ENCODE measurements around the gene RNASE12. TPM values are rescaled to one million over a fixed set of nuclear protein-coding genes. Genes with fewer than 3 reads are reported as not detected.
"Not testable (repeated sequence)": the region's sequence is repeated elsewhere in the genome, so short reads cannot be mapped to it uniquely, and the experiment has no call there.

Gene RNASE12, protein sequence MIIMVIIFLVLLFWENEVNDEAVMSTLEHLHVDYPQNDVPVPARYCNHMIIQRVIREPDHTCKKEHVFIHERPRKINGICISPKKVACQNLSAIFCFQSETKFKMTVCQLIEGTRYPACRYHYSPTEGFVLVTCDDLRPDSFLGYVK
- not detected for polyA plus RNA-seq (ENCODE audit: insufficient read length in 3 of 3)

DNA sequence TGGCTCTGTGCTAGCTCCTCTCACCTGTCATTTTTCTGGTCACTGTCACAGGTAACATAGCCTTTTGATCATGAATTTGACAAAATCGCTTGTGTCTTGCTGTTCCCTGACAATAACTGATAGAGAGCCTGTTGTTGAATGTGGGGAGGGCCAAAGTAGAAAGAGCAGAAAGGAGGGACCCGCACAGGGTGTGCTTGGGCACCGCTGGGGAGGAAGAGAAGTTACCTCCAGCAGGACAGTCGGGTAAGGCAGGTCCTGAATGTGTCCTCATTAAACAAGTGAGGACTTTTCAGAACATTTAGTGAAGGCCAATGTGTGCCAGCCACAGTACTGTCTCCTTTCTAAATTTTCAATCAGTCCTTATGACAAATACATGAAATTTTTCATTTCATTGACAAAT lies at the start of gene RNASE12:
RNASE12 (minus strand) TSS at position 142 of the 400 bp plus-strand sequence. CDS start 653 bp downstream, outside the sequence.
- DNase-seq (ENCODE audit: low read depth in 3 of 3, low spot score in 2 of 3): no peak

DNA sequence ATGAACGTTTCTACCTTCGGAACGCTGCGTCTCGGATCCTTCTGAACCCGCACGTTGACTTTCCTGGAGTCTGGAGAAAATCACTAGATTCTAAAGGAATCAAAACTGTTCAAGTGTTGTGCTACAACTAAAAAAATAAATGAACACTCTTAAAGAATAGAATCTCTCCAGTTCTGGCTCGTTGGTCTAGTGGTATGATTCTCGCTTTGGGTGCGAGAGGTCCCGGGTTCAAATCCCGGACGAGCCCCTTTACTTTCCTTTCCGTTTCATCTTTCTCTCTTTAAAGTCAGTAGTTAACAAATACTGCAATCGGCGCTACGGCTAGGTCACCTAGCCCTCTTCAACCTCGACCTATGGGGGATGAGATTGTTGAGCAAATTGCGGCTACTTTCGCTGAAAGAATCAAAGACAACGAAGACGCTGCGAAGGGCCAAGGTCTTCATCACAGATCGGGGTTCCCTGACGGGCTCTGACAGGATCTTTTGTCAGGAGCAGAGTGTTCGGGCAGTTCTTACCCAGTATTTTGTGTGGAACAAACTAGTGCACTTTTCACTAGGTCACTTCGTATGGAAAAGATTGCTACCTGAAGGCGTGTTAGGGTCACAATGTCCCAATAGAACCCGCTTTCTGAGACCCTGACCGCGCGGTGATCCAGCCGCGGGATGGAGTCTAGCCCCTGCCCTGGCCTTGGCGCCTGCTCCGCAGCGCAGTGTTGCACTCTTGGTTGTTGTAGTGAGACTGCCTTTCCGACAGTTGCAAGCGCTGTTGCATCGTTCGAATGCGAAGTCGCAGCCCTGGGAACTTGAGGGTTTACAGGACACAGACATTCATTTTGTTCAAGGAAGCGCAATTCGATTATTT lies 41.9 kb upstream of the RNASE12 start:
- no peak for DNase-seq (ENCODE audit: low read depth in 3 of 3, low spot score in 2 of 3)

DNA sequence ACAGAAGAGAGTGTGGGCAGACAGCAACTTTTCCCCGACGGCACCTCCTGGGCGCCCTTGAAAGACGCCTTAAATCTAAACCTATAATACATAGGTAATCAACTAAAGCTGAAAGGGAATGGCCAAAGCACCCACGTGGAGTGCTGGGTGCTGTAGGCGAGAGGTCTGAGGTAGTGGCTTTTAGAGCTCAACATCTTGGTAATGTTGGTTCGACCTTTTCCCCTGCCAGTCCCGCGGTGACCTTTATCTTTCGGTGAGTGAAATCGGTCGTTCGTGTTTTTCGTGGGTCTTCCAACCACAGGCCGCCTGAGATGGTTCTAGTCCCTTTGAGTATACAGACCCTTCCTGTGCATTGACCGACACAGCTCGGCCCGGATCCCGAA lies 41.3 kb upstream of the RNASE12 start:
- no peak for DNase-seq (ENCODE audit: low read depth in 3 of 3, low spot score in 2 of 3)

DNA sequence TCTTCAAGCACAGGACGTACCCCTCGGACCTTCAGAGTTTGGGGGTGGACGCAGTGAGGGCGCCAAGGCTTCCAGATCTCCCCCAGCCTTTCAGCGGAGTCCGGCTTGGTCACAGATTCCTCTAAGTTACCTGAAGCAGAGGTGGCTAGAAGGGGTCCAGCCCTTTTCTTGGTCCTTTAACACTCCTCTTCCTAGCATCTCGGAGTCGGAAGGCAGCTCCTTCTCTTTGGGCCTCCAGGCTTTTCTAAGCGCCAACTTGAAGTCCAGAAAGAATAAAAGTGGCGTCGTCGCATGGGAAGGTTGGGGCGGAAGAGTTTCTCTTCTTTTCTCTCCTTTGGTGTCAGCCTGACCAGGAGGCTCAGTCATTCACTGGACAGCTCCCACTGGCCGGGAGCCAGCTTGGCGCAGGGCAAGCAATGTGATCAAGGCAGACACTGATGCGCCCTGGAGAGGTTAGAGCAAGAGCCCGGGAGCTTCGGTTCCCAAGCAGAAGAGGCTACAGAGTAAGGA lies 40.8 kb upstream of the RNASE12 start:
- DNase-seq (ENCODE audit: low read depth in 3 of 3, low spot score in 2 of 3): no peak

DNA sequence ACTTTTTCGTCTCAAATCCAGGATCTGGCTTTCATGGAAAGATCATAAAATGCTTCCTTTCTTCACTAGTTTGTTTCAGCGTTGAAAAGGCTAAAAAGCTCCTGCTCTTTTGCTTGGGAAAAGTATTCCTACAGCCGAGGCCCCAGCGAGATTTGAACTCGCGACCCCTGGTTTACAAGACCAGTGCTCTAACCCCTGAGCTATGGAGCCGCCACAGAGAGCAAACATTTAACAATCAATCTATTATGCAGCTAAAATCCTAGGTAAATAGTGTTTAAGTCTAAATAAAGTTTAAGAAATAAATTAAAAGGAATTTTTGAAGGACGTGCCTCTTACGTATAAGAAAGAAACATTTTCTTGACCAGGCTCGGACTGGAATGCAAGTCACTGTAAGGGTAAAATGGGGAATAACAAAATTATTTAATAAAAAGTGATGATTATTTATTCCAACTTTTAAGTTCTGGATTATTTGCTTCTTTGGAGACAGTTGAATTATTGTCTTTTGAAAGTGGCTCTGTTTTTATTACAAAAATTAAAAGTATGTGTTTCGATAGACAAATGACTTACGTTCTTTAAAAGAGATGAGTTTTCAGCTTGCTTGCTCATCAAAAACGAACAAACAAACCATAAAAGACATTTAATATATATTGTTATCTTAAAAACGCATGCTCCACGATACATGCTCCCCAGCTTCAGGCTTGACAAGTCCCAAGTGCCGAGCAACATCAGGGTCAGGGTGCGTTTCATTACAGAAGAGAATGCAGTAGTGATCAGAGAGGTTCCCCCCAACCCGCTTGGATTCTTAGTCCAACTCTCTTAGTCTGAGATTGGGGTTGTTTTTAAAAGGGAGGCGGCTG lies 40.1 kb upstream of the RNASE12 start:
- no peak for DNase-seq (ENCODE audit: low read depth in 3 of 3, low spot score in 2 of 3)

DNA sequence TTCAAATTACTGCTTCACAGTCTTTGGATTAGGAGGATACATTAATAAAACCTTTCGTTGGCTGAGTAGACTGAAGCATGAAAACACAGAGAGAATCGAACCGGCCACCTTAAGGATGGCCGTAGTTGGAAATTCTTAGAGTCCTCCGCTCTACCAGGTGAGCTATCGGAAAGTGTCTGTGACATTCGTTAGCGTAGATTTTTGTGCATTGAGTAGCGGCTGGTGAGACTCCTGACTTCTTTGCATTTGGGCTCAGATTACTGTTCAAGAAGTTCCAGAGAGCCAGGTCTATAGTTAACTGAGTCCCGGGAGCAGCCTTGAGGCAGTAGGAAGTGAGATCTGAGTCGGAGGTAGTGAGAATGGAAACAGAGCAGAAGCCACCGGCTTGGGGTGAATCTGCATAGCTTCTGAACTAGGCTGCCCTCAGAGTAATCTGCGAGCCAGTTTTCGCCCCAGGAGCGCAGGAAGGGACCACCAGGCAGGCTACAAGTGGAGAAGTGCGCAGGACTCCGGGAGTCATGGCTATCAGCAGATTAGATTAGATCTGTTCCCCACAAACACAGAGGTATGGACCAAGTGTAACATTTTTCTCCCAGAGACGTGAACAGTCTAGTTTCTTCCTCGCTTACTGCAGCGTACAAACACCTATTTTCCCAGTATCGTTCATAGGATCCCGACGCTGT lies 39.3 kb upstream of the RNASE12 start:
- DNase-seq (ENCODE audit: low read depth in 3 of 3, low spot score in 2 of 3): no peak

DNA sequence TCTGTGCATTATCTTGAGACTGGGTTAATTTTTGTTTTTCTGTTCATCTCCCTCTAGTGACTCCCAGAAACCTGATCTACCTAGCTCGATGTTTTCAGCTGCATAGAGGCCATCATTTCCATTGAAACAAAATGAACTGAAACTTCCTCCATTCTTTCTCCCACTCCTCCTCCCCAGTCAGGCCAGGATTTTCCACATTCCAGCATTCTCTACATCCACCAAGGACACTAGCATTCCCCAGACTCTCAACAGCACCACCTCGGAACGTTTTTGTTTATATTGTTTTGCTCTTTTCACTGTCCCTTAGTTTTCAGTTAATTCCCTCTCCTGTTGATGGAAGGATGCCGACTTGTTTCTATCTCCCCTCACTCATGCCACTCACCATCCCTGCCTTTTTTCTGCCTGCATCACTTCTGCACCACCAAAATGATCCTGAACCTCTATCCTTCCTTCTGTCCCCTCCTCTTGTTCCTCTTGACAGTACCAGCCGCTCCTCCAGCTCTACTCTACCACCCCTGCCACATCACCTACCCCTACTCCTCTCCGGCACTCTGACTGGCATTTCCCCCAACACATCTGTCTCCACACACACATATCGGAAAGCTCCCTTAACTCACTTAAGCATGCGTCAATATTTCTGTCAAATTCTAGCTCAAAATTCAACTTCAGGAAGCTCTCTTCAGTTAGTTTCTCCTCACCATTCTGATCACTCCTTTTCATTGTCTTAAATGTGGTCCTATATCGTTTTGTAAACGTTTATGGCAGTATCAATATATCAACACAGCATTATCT lies 37.1 kb upstream of the RNASE12 start:
- no peak for DNase-seq (ENCODE audit: low read depth in 3 of 3, low spot score in 2 of 3)

DNA sequence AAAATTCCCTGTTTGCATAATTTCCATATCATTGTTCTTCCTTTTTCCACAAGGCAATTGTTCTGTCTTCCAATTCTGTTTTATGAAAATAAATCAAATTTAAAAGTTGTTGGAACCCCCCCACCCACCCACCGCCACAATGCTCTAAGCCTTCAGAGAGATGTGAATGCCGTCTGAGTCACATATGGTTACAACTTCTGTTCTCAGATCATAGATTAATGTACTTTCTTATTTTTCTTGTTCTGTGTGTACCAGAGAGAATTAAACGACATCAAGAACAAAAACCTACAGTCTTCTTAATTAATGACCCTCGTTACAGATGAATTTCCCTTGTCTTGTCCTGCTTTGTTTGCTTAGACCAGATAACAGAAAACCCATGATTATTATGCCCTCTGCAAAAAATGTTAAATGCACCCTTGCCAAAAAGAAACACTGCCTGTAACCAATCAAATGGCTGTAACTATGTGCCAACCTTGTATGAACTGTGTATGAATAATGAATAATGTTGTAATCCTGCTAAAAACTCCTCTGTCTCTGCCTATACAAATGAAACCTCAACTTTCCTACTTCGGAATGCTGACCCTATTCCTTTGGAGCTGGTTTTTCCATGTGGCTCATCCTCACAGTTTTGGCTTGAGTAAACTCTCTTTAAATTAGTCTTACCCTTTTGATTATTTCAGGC lies 36.3 kb upstream of the RNASE12 start:
- no peak for DNase-seq (ENCODE audit: low read depth in 3 of 3, low spot score in 2 of 3)

DNA sequence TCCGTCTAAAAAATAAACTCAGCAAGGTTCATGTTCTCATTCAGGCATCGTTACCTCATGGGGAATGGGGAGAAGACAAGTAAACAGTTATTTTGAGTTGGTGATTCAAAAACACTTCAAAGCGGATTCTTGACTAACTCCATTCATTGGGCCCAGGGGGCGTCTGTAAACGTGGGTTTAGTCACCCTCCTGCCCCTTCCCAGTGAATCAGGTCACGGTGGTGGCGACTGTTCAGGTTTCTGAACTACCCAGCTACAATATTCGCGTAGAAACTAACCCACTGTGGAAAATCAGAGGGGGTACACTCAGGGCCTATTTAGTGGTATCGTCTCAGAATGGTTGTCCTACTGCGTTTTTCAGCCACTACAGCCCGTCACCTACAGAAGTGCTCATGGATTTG lies 35.1 kb upstream of the RNASE12 start:
- DNase-seq (ENCODE audit: low read depth in 3 of 3, low spot score in 2 of 3): no peak

DNA sequence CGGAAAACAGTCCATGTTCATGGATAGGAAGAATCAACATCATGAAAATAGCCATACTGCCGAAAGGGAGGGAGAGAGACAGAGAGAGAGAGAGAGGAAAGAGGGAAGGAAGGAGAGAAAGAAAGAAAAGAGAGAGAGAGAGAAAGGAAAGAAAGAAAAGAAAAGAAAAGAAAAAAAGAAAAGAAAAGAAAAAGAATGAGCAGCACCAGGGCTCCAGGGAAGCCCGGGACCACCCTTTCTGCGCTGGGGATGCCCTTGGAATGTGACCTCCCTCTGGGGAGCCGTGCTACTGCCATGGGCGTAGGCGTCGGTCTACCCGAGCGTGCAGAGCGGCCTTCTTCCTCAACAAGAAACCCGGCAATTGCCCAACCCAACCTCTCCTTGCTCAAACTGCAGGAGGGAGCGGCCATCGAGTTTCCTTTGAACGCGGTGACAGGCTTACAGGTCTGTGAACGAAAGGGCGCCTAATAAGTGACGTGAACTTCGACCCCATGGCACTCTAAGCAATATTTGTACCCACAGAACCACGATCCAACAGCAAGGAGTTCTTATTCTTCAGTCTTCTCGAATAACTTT lies 33.4 kb upstream of the RNASE12 start:
- DNase-seq (ENCODE audit: low read depth in 3 of 3, low spot score in 2 of 3): no peak

DNA sequence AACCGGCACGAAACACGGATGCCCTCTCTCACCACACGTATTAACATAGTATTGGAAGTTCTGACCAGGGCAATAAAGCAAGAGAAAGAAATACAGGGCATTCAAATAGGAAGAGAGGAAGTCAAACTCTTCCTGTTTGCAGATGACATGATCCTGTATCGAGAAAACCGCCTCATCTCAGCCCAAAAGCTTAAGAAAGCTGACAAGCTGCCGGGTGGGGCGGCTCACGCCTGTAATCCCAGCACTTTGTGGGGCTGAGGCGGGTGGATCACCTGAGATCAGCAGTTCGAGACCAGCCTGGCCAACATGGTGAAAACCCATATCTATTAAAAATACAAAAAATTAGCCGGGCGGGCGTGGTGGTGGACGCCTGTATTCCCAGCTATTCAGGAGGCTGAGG lies 32.6 kb upstream of the RNASE12 start:
- no peak for DNase-seq (ENCODE audit: low read depth in 3 of 3, low spot score in 2 of 3)

DNA sequence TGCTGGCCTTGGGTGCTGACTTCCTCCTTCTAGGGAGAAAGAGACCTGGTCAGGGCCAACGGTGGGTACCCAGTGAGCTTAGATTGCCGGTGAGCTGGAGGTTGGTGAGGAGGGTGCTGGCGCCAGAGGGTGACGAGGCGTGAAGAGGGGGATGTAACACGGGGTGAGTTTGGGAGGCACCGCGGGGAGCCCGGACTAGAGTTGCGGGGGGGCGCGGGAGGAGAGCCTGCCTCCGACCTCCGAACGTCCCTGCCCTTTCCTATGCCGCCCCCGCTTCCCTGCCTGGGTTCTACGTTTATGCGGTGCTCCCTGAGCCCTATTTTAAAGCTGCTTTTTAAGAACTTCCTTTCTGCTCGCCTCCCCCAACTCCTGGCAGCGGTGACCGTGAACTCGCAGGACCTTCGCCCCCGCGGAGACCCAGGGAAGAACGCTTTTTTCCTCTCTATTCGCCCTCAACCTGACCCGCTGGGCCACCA lies 31.7 kb upstream of the RNASE12 start:
- no peak for DNase-seq (ENCODE audit: low read depth in 3 of 3, low spot score in 2 of 3)

DNA sequence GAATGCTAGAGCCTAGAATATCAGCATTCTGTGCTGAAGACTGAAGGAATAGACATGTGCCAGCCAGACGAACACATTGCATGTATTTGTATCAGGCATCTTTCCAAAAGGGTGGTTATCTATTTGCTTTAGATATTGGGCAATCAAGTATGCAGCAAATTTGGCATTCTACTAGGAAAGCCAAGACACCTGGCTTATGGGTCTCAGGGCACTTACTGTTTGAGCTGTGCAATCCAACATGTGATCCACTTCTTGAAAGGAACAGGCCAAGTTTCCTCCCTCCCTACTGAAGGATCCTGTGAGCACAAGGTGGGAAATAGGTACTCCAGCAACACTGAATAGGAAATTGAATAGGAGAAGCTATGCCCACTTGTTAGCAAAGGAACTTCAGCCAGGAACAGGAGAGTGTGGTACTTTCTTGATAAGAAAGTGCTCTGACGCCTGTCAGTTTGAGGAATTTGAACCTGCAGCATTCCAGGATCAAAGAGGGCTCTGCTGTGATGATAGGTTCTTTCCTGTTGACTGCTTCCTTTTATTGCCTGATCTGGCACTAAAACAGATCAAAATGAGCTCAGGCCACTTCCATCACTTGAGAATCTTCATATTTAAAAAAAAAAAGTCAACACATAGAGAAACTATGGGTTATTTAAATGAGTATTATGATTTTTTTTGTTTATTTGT lies 29.8 kb upstream of the RNASE12 start:
- DNase-seq (ENCODE audit: low read depth in 3 of 3, low spot score in 2 of 3): no peak

DNA sequence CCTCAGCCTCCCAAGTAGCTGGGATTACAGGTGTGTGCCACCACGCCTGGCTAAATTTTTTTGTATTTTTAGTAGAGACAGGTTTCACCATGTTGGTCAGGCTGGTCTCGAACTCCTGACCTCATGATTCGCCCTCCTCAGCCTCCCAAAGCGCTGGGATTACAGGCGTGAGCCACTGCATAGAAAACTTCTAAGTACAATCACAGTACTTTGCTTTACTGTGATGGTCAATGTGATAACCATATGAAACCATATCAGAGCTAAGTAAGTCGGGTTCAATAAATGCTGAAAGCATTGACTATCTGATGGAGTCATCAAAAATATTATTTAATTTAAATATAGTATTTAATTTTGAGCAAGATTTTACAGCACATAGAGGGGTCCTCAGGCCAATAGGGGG lies 28.5 kb upstream of the RNASE12 start:
- DNase-seq (ENCODE audit: low read depth in 3 of 3, low spot score in 2 of 3): not testable (repeated sequence)

DNA sequence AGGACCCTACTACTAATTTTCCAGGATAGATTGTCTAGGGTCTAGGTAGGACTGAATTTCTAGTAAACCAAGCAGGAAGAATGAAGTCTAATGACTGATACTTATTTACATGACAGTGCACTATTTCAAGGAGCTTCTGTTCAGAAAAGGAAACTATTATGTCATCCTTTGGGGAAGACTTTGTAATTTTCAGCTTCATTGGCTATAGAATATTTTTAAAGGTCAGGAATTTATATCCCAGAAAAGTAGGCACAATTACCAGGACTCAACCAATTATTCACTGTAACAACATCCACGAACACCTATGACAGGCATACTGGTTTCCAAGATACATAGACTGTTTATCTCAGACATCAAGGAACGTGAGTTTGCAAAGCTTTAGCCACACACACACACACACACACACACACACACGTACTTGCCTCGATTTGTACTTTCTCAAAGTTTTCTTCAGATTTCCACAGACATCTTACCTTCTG lies 27.1 kb upstream of the RNASE12 start:
- no peak for DNase-seq (ENCODE audit: low read depth in 3 of 3, low spot score in 2 of 3)

DNA sequence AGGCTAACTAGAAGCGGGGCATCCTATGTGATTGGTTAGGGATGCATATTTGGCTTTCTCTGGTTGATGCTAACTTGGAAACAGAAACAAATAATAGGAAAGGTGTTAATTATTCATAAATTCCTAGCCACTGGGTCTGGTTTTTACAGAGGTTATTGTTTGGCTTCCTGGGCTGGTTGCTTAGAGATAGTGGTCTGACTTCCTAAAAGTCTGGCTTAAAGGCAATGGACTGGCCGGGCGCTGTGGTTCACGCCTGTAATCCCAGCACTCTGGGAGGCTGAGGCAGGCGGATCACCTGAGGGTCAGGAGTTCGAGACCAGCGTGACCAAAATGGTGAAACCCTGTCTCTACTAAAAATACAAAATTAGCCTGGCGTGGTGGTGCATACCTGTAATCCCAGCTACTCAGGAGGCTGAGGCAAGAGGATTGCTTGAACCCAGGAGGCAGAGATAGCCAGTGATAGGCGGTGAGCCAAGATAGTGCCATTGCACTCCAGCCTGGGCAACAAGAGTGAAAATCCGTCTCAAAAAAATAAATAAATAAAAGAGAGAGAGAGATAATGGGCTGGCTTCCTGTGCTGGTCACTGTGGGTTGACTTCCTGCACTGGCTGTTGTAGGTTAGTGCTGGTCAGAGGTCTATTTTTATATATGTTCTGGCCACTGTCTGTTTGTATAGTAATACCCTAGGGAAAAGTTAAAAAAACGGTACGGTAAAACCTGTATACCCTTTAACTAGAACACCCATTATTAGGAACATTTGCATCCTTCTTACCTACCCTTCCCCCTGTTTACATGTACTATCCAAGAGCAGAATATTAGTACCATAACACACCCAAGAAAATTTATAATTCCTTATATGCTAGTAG lies 26.2 kb upstream of the RNASE12 start:
- DNase-seq (ENCODE audit: low read depth in 3 of 3, low spot score in 2 of 3): no peak

DNA sequence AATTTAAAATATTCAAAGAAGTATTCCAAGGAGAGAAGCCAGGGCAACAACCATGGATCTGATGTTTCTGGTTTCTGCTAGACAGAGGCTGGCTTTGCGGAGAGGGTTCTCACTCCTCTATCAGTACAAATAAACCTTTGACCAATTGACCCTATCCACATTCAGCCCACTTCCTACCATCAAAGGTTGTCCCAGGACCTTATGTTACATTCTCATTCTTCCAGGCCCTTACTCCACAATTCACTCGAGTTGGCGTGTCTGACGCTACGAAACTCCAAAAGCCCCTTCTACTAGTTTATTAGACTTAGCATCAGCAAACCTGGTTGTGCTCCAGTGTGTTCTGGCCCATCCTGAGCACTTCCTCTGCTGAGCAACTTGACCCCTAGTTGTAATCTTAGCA lies 24.8 kb upstream of the RNASE12 start:
- no peak for DNase-seq (ENCODE audit: low read depth in 3 of 3, low spot score in 2 of 3)

Measured in right renal cortex interstitium (tissue), 3 donors.